ENCODE data around the gene ZNF654. TPM values are rescaled to one million over a fixed set of nuclear protein-coding genes. Genes with fewer than 3 reads are reported as not detected.

Gene ZNF654
- total RNA-seq, 3 donors from 2014 or later: 13.1 to 20.8 (median 17.4) TPM

GRCh38 chr3:88131695-88132094, 72.6 kb downstream of the ZNF654 start:
- ATAC-seq: no peak
- H3K4me1 ChIP-seq (ENCODE audit: low read depth): no peaks in the 10 kb centered on the region
- intact Hi-C loops (cut with DNase I, micrococcal nuclease): no loop called here
- TF ChIP-seq, protein P1, sequence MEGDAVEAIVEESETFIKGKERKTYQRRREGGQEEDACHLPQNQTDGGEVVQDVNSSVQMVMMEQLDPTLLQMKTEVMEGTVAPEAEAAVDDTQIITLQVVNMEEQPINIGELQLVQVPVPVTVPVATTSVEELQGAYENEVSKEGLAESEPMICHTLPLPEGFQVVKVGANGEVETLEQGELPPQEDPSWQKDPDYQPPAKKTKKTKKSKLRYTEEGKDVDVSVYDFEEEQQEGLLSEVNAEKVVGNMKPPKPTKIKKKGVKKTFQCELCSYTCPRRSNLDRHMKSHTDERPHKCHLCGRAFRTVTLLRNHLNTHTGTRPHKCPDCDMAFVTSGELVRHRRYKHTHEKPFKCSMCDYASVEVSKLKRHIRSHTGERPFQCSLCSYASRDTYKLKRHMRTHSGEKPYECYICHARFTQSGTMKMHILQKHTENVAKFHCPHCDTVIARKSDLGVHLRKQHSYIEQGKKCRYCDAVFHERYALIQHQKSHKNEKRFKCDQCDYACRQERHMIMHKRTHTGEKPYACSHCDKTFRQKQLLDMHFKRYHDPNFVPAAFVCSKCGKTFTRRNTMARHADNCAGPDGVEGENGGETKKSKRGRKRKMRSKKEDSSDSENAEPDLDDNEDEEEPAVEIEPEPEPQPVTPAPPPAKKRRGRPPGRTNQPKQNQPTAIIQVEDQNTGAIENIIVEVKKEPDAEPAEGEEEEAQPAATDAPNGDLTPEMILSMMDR (IDR thresholded peaks at IDR 0.05): no peak
- H3K4me3 ChIP-seq: no peak overlapping the region
- no peaks in the 10 kb centered on the region for H3K9me3 ChIP-seq
- DNase-seq: no peak
- H3K36me3 ChIP-seq (ENCODE audit: low read depth): no peaks in the 10 kb centered on the region

DNA sequence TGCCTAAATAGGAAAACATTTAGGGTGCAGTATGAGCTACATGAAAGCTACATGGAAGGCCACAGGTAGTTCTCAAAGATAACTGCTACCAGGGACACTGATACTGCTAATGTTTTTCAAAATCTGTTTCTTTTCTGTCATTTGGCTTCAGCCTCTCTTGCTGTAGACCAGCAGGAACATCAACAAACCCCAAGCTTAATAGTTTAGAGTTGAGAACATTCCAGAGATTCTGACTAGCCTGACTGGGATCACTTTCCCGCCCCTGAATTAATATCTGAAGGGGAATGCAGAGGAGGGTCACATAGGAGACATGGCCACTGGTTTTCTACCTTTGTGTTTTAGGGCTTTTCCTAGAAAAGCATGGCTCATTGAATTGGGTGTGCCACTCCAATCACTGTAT, 73.8 kb downstream of the ZNF654 start:
- TF ChIP-seq, protein P1 (IDR thresholded peaks at IDR 0.05): no peak
- Histone ChIP-seq H3K4me3 (no peak overlapping the region), H3K9me3 (no peaks in the 10 kb centered on the region), H3K4me1 (ENCODE audit: low read depth) (no peaks in the 10 kb centered on the region), H3K36me3 (ENCODE audit: low read depth) (no peaks in the 10 kb centered on the region)
- DNase-seq (no peak), ATAC-seq (no peak)
- intact Hi-C loops (cut with DNase I, micrococcal nuclease): no loop called here

DNA sequence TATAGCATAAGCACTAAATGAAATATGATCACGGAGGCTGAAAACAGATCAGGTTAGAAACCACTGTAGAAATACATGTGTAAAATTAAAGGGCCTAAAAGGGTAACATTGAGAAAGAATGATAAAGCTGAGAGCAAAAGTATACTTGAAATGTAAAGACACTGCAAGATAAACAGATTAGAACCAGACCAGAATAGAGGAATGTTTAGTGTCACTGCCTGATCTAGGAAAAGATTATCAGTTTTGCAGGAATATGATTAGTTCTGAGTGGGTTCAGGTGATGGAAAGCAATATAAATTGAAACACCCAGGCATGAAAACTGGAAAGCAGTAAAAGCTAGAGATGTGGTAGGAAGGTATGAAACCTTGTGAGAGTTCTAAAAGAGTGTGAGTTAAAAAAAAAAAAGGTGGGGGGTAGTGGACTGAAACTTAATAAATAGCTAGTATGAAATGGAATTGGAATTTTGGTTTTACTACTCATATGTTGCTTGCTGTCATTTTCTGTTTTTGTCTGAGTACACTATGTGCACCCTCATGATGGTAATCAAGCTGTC, 74.7 kb downstream of the ZNF654 start:
- intact Hi-C loops (cut with DNase I, micrococcal nuclease): no loop called here
- Histone ChIP-seq H3K9me3 (no peaks in the 10 kb centered on the region), H3K4me1 (ENCODE audit: low read depth) (no peaks in the 10 kb centered on the region), H3K4me3 (no peak overlapping the region), H3K36me3 (ENCODE audit: low read depth) (no peaks in the 10 kb centered on the region)
- ATAC-seq: no peak
- DNase-seq: no peak
- TF ChIP-seq, protein P1 (IDR thresholded peaks at IDR 0.05): no peak

DNA sequence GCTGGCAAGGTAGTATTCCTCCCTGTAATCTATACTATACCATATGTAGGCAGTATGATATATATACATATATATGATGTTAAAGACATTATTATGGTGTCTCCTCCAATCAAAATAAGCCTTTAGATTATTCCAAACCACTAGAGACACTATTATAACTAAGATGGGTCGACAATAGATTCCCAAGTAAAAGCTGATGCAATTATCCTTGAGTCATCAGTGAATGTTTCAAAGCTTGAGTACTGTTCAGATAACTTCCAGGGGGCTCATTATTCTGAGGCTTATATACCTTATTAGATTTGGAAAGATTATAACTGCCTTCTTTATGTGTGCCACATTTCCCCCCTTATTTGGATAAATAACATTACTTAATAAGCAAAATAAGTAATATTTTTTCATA, 78.8 kb downstream of the ZNF654 start:
- Histone ChIP-seq H3K36me3 (ENCODE audit: low read depth) (no peaks in the 10 kb centered on the region), H3K9me3 (no peaks in the 10 kb centered on the region), H3K4me1 (ENCODE audit: low read depth) (no peaks in the 10 kb centered on the region), H3K4me3 (no peak overlapping the region)
- intact Hi-C loops (cut with DNase I, micrococcal nuclease): no loop called here
- TF ChIP-seq, protein P1 (IDR thresholded peaks at IDR 0.05): no peak
- ATAC-seq (no peak), DNase-seq (no peak)

GRCh38 chr3:88141458-88142083, 82.5 kb downstream of the ZNF654 start:
- TF ChIP-seq, protein P1 (IDR thresholded peaks at IDR 0.05): no peak
- Histone ChIP-seq H3K36me3 (ENCODE audit: low read depth) (no peaks in the 10 kb centered on the region), H3K4me1 (ENCODE audit: low read depth) (no peaks in the 10 kb centered on the region), H3K4me3 (no peak overlapping the region), H3K9me3 (no peaks in the 10 kb centered on the region)
- intact Hi-C loops (cut with DNase I, micrococcal nuclease): no loop called here
- DNase-seq: no peak
- no peak for ATAC-seq

All from mucosa of descending colon (tissue), 3 donors.